NCI-H2196 treated with DMSO at 0.1 percent for 48 hours (cell line): ENCODE measurements around the gene TTC12.

ENCODE experiments used
- DNase-seq: peaks from one replicate; lab custom pipeline; 2025; ENCODE audit not compliant: unreplicated experiment; lab: John Stamatoyannopoulos, UW

TTC12 gene

GRCh38 chr11:113322158-113322557 lies 7.8 kb downstream of the TTC12 start:
- DNase-seq, result no peak

GRCh38 chr11:113324250-113324649 lies 9.9 kb downstream of the TTC12 start:
- DNase-seq, result no peak

GRCh38 chr11:113329725-113330124 lies 15.3 kb downstream of the TTC12 start:
- DNase-seq, result no peak

GRCh38 chr11:113331441-113331840 lies 17.1 kb downstream of the TTC12 start:
- no peak for DNase-seq

GRCh38 chr11:113332023-113332422 lies 17.6 kb downstream of the TTC12 start:
- DNase-seq, result no peak

- DNase-seq, result no peak
Measured at GRCh38 chr11:113332638-113333329, 18.4 kb downstream of the TTC12 start.

- no peak for DNase-seq
Measured at GRCh38 chr11:113334183-113334582, 19.8 kb downstream of the TTC12 start.

- DNase-seq, result no peak
Measured at GRCh38 chr11:113338730-113339129, 24.3 kb downstream of the TTC12 start.

GRCh38 chr11:113339929-113340589 lies 25.7 kb downstream of the TTC12 start:
- DNase-seq, result no peak

- DNase-seq, result no peak
Measured at GRCh38 chr11:113341388-113342165, 27.2 kb downstream of the TTC12 start.

GRCh38 chr11:113345978-113346377 lies 31.6 kb downstream of the TTC12 start:
- DNase-seq, result peak; percentile 17

- DNase-seq, result no peak
Measured at GRCh38 chr11:113349528-113349927, 35.1 kb downstream of the TTC12 start.

- no peak for DNase-seq
Measured at GRCh38 chr11:113350336-113351067, 36.1 kb downstream of the TTC12 start.

GRCh38 chr11:113351068-113351450 lies 36.7 kb downstream of the TTC12 start:
- peak; percentile 13 for DNase-seq

GRCh38 chr11:113351480-113351879 lies 37.1 kb downstream of the TTC12 start:
- no peak for DNase-seq

GRCh38 chr11:113356203-113356602 lies 41.8 kb downstream of the TTC12 start:
- no peak for DNase-seq

- no peak for DNase-seq
Measured at GRCh38 chr11:113363406-113363805, 49.0 kb downstream of the TTC12 start.

- DNase-seq, result no peak
Measured at GRCh38 chr11:113363996-113364641, 49.7 kb downstream of the TTC12 start.

- no peak for DNase-seq
Measured at GRCh38 chr11:113365895-113366294, 51.5 kb downstream of the TTC12 start.

GRCh38 chr11:113369411-113369810 lies 55.0 kb downstream of the TTC12 start:
- no peak for DNase-seq

GRCh38 chr11:113370634-113371033 lies 56.3 kb downstream of the TTC12 start:
- DNase-seq, result no peak
